Endothelial cell of umbilical vein (primary cell): Measurements from ENCODE around the gene MED13. TPM values are rescaled to one million over a fixed set of nuclear protein-coding genes. Genes with fewer than 3 reads are reported as not detected.

Experiments
- BruUV-seq: library from RNA; stranded (reverse); fragments of 400-500 nt; replicated peaks from 2 replicates; lab custom pipeline; 2021; lab: Mats Ljungman, UMichigan
- CTCF ChIA-PET: fragments of 300-600, 350-600 bp; sonication (Branson Sonifier 250); formaldehyde crosslinking; loops from one replicate; lab custom pipeline; 2021; ENCODE audit warnings: antibody characterized with exemption, inconsistent platforms; lab: Charles Lee
- POLR2A ChIA-PET: fragments of 300-600, 350-600 bp; sonication (Branson Sonifier 250); formaldehyde crosslinking; loops from one replicate; lab custom pipeline; 2021; ENCODE audit warnings: antibody characterized with exemption, inconsistent platforms; lab: Charles Lee
- DNase-seq: peaks from one replicate; pipeline ENCODE4 v3.0.0-alpha.2; 2011; ENCODE audit warnings: low read depth, low spot score
- FAIRE-seq: peaks from 2 replicates; lab custom pipeline; 2011; peaks lifted over from hg19 to GRCh38; lab: Jason Lieb, UNC
- H2AFZ ChIP-seq: 2 replicates; pipeline ENCODE4 v1.6.0; 2012; ENCODE audit warnings: low read depth, low read length, control low read depth, inconsistent platforms
- H3K27ac ChIP-seq: 2 replicates; pipeline ENCODE4 v1.5.1; 2011; ENCODE audit warnings: low read depth, mild to moderate bottlenecking, control low read depth, low read length, moderate library complexity; ENCODE audit not compliant: insufficient read depth
- H3K27me3 ChIP-seq, 2 experiments: 2 replicates each; pipeline versions ENCODE4 v1.6.0 to v1.6.1; 2011; ENCODE audit warnings: low read length in 2 of 2, mixed read lengths in 1 of 2; ENCODE audit not compliant: control insufficient read depth in 2 of 2, insufficient read depth in 2 of 2
- H3K36me3 ChIP-seq, 2 experiments: 2 replicates in 1 of 2; 3 replicates in 1 of 2; pipeline ENCODE4 v1.5.1; 2011; ENCODE audit warnings: low read length in 2 of 2, mild to moderate bottlenecking in 1 of 2, moderate library complexity in 1 of 2; ENCODE audit not compliant: control insufficient read depth in 2 of 2, insufficient read depth in 2 of 2; ENCODE audit errors: extremely low read depth in 1 of 2
- H3K4me1 ChIP-seq: 3 replicates; pipeline ENCODE4 v1.5.1; 2011; ENCODE audit warnings: mild to moderate bottlenecking, low read length; ENCODE audit not compliant: control insufficient read depth, insufficient read depth; ENCODE audit errors: extremely low read depth
- H3K4me2 ChIP-seq: 2 replicates; pipeline ENCODE4 v1.6.1; 2011; ENCODE audit warnings: low read length, control low read depth, mixed read lengths; ENCODE audit not compliant: insufficient read depth
- H3K4me3 ChIP-seq, 3 experiments: fragments of 200-600 bp in 1 of 3; sonication (generic), shearing (Covaris generic) in 1 of 3; replicated peaks in 1 of 3; 2 replicates each; pipeline ENCODE4 v1.5.1; 2011 to 2016; ENCODE audit warnings: control low read depth in 3 of 3, low read length in 3 of 3, mild to moderate bottlenecking in 2 of 3, inconsistent platforms in 1 of 3, low read depth in 1 of 3, moderate library complexity in 1 of 3; ENCODE audit not compliant: insufficient read depth in 1 of 3
- H3K79me2 ChIP-seq: 2 replicates; pipeline ENCODE4 v1.6.0; 2012; ENCODE audit warnings: low read length, inconsistent platforms; ENCODE audit not compliant: control insufficient read depth, insufficient read depth
- H3K9ac ChIP-seq: replicated peaks from 2 replicates; pipeline ENCODE3; 2011; ENCODE audit warnings: low read length, control low read depth; ENCODE audit not compliant: insufficient read depth; ENCODE audit errors: extremely low read depth
- H3K9me1 ChIP-seq: replicated peaks from 3 replicates; pipeline ENCODE4 v1.6.0; 2011; ENCODE audit warnings: mild to moderate bottlenecking, low read length; ENCODE audit not compliant: control insufficient read depth, insufficient read depth; ENCODE audit errors: extremely low read depth
- H3K9me3 ChIP-seq: replicated peaks from 2 replicates; pipeline ENCODE4 v1.5.1; 2012; ENCODE audit warnings: low read length, inconsistent platforms; ENCODE audit not compliant: control insufficient read depth, insufficient read depth
- H4K20me1 ChIP-seq: replicated peaks from 2 replicates; pipeline ENCODE3; 2011; ENCODE audit warnings: mild to moderate bottlenecking, low read length; ENCODE audit not compliant: control insufficient read depth, insufficient read depth; ENCODE audit errors: extremely low read depth
- EZH2 ChIP-seq: IDR thresholded peaks from 2 replicates; pipeline ENCODE4 v1.6.1; 2012; ENCODE audit warnings: borderline replicate concordance, low read depth, mild to moderate bottlenecking, moderate library complexity, low read length, inconsistent platforms; ENCODE audit not compliant: severe bottlenecking
- FOS ChIP-seq: IDR thresholded peaks from 2 replicates; pipeline ENCODE4 v1.6.1; 2011; ENCODE audit warnings: mild to moderate bottlenecking, low read length, moderate library complexity, borderline replicate concordance; ENCODE audit not compliant: insufficient read depth
- GATA2 ChIP-seq: IDR thresholded peaks from 2 replicates; pipeline ENCODE4 v1.7.0; 2011; ENCODE audit warnings: low read depth, mild to moderate bottlenecking, moderate library complexity, mixed read lengths, low read length; ENCODE audit not compliant: insufficient read length, insufficient read depth
- JUN ChIP-seq: IDR thresholded peaks from 2 replicates; pipeline ENCODE4 v1.6.1; 2011; ENCODE audit warnings: borderline replicate concordance, low read depth; ENCODE audit not compliant: insufficient read length, insufficient read depth
- MAX ChIP-seq: IDR thresholded peaks from 2 replicates; pipeline ENCODE4 v1.6.1; 2011; ENCODE audit not compliant: insufficient read depth, insufficient read length
- MYC ChIP-seq: IDR thresholded peaks from one replicate; pipeline ENCODE4 v1.6.1; 2011; ENCODE audit warnings: mild to moderate bottlenecking, low read depth, low read length
- POLR2A ChIP-seq: IDR thresholded peaks from 2 replicates; pipeline ENCODE4 v1.6.1; 2012; ENCODE audit warnings: low read depth, mild to moderate bottlenecking, control low read depth, low read length
- dilution Hi-C: fragments of 300-500 bp; cut with MboI; formaldehyde crosslinking; loops from one replicate; pipeline ENCODE4 v1.15.0; 2019; ENCODE audit warnings: low sequenced_read_pairs; ENCODE audit not compliant: extremely low pct_ligation_motif_present
- intact Hi-C: fragments of 100-400 bp; cut with micrococcal nuclease; formaldehyde crosslinking; loops from one replicate; pipeline ENCODE4 v1.10.0; 2022
- polyA plus RNA-seq, 4 experiments: library from polyadenylated mRNA; depleted of rRNA in 3 of 4; stranded (reverse) in 3 of 4; unstranded in 1 of 4; fragments of >200 nt; gene quantifications; 2 replicates each; pipeline versions ENCODE4 v1.2.1 to v1.2.3, GENCODE V29; 2011 to 2012; ENCODE audit warnings: missing spikeins in 1 of 4
- total RNA-seq: library from RNA; stranded (reverse); gene quantifications from 2 replicates; pipeline ENCODE4 v1.2.3, GENCODE V29; 2021

Gene MED13
- total and polyA plus RNA-seq, 2 donors (not counting 3 experiments of a cell fraction or from before 2014, with no cell fraction given), result 11.6 to 49.6 TPM

GRCh38 chr17:61908292-61909037 is 156.6 kb downstream of the MED13 start:
- Histone ChIP-seq H3K9me1 (no peaks in the 10 kb centered on the region), H3K36me3 (peaks cover 3% of the 10 kb centered on the region in 2 experiments)
- dilution Hi-C loops, result no loop called here

GRCh38 chr17:61907361-61907760 is 157.7 kb downstream of the MED13 start:
- no peaks in the 10 kb centered on the region for H3K9me3 ChIP-seq
- H3K9me1 ChIP-seq, result no peaks in the 10 kb centered on the region
- intact Hi-C loops, result no loop called here
- no peaks in the 10 kb centered on the region for H3K4me1 ChIP-seq
- no peaks in the 10 kb centered on the region for H3K27me3 ChIP-seq
- no peak for TF ChIP-seq EZH2
- no peak overlapping the region for H3K4me2 ChIP-seq
- FAIRE-seq, result no peak
- dilution Hi-C loops, result no loop called here
- CTCF ChIA-PET, result no interaction called here
- H3K9ac ChIP-seq, result no peak overlapping the region
- no TSS peak for BruUV-seq
- H2AFZ ChIP-seq, result no peak overlapping the region
- DNase-seq, result no peak
- peaks cover 3% of the 10 kb centered on the region in 2 experiments for H3K36me3 ChIP-seq
- no peaks in the 10 kb centered on the region for H3K79me2 ChIP-seq
- POLR2A ChIA-PET, result no interaction called here
- no peak overlapping the region for H3K27ac ChIP-seq
- H3K4me3 ChIP-seq, result no peak overlapping the region
- H4K20me1 ChIP-seq, result no peaks in the 10 kb centered on the region

More at GRCh38 chr17:61908292-61909037, 156.6 kb downstream of the MED13 start:
- FAIRE-seq, result no peak
- H2AFZ ChIP-seq, result no peak overlapping the region
- intact Hi-C loops, result no loop called here
- BruUV-seq, result no TSS peak
- no peaks in the 10 kb centered on the region for H4K20me1 ChIP-seq
- POLR2A ChIA-PET, result no interaction called here
- H3K27ac ChIP-seq, result no peak overlapping the region
- no peak for DNase-seq
- no peaks in the 10 kb centered on the region for H3K4me1 ChIP-seq
- no peak overlapping the region for H3K4me3 ChIP-seq
- H3K4me2 ChIP-seq, result no peak overlapping the region
- H3K27me3 ChIP-seq, result no peaks in the 10 kb centered on the region
- H3K9ac ChIP-seq, result no peak overlapping the region
- no peak for TF ChIP-seq POLR2A
- no peak for TF ChIP-seq MYC
- no peak for TF ChIP-seq FOS
- TF ChIP-seq MAX, result no peak
- TF ChIP-seq GATA2, result no peak
- no peak for TF ChIP-seq JUN
- no peak for TF ChIP-seq EZH2
- no peaks in the 10 kb centered on the region for H3K9me3 ChIP-seq
- CTCF ChIA-PET, result no interaction called here
- H3K79me2 ChIP-seq, result no peaks in the 10 kb centered on the region
